Measurements from ENCODE around the gene ORC1. TPM values are rescaled to one million over a fixed set of nuclear protein-coding genes. Genes with fewer than 3 reads are reported as not detected.

The ORC1 gene
- total and polyA plus RNA-seq, 2 of the 8 experiments (the other 6 are each of a cell fraction or from before 2014, with no cell fraction given), result 36.9 to 49.0 TPM

- peak overlapping the region; percentile 97 for H3K27ac ChIP-seq (ENCODE audit: low read depth, low read length)
- peak overlapping the region; percentile 95 for H4K5ac ChIP-seq (ENCODE audit: insufficient read length, low read depth, low read length)
- peaks cover 15 to 46% (median 38%) of the 10 kb centered on the region in 4 experiments for H3K36me3 ChIP-seq (ENCODE audit: control insufficient read depth in 2 of 4, insufficient read depth in 4 of 4, low read length in 3 of 4)
- H3K79me2 ChIP-seq (ENCODE audit: control insufficient read depth in 1 of 2, insufficient read depth in 2 of 2, low read length in 2 of 2), result peaks cover 5 to 71% of the 10 kb centered on the region in 2 experiments; a peak in 3 of 4 replicates
- ChIA-PET CTCF (ENCODE audit: partially characterized antibody) (interaction anchor here (0.9 to 1.8 kb wide), 5 partner anchors 12 to 282 kb away, joined by 3 to 5 read pairs (median 4); no protein-coding TSS in a partner anchor), POLR2A (ENCODE audit: partially characterized antibody) (interaction anchor here (0.6 to 9.8 kb wide), 44 partner anchors 8 to 573 kb away, joined by 3 to 82 read pairs (median 4); partner anchors contain the start of genes BTF3L4, CC2D1B, KTI12 and SHISAL2A)
- H2BK5ac ChIP-seq (ENCODE audit: low read depth, low read length), result peak overlapping the region; percentile 96
- peaks cover 5% of the 10 kb centered on the region; the same call in 1 of the 2 replicates for H3K23me2 ChIP-seq (ENCODE audit: low read depth, low read length)
- no peaks in the 10 kb centered on the region for H3K9me3 ChIP-seq (ENCODE audit: insufficient read depth in 2 of 2, low read depth in 1 of 2, low read length in 1 of 2)
- 0 out of 2 replicates have a peak, but pooled peaks cover 2% of the 10 kb centered on the region for H3K79me1 ChIP-seq (ENCODE audit: low read depth, low read length)
- H4K8ac ChIP-seq (ENCODE audit: extremely low read depth, insufficient read depth, low read length), result peak overlapping the region; percentile 99; the same call in 1 of the 2 replicates
- H3K9ac ChIP-seq (replicated peaks in 1 of 4; ENCODE audit: extremely low read depth in 1 of 4, low read depth in 3 of 4, low read length in 3 of 4), result peak overlapping the region; percentile 80 to 98 (median 96)
- no peak overlapping the region for H3K4ac ChIP-seq (replicated peaks; ENCODE audit: insufficient read length, low read depth, low read length)
- no peaks in the 10 kb centered on the region for H3K27me3 ChIP-seq (replicated peaks in 1 of 4; ENCODE audit: control insufficient read depth in 3 of 4, extremely low read depth in 1 of 4, insufficient read depth in 3 of 4, low read length in 3 of 4)
- H3K4me1 ChIP-seq (replicated peaks in 1 of 4; ENCODE audit: control insufficient read depth in 3 of 4, insufficient read depth in 4 of 4, low read length in 3 of 4), result peaks cover 0 to 7% (median 0%) of the 10 kb centered on the region in 4 experiments; a peak in 1 of 7 replicates
- FAIRE-seq (peak; percentile 13), DNase-seq (ENCODE audit: low read depth in 1 of 2, low spot score in 2 of 2) (peak in 1 of 2 experiments; percentile 59)
- peak overlapping the region; percentile 89 to 94 (median 91) for H3K4me3 ChIP-seq (ENCODE audit: extremely low read depth in 1 of 4, insufficient read depth in 2 of 4, low read depth in 3 of 4, low read length in 4 of 4)
- no peak overlapping the region for H2BK20ac ChIP-seq (ENCODE audit: low read length)
- no peak overlapping the region for H3K23ac ChIP-seq (ENCODE audit: insufficient read length)
- peak overlapping the region; percentile 75; the same call in 1 of the 2 replicates for H2AFZ ChIP-seq (ENCODE audit: low read length)
- no peak overlapping the region for H3K14ac ChIP-seq (ENCODE audit: insufficient read length)
- peaks cover 5 to 7% of the 10 kb centered on the region in 2 experiments for H4K20me1 ChIP-seq (replicated peaks in 1 of 2; ENCODE audit: control insufficient read depth in 1 of 2, insufficient read depth in 2 of 2, low read length in 2 of 2)
- peak overlapping the region; percentile 11; the same call in 1 of the 2 replicates for H3K18ac ChIP-seq (ENCODE audit: extremely low read depth, low read length)
- peak overlapping the region; percentile 71 to 82 for H3K4me2 ChIP-seq (ENCODE audit: insufficient read depth in 1 of 2, low read depth in 2 of 2, low read length in 2 of 2)
- no peak overlapping the region for H2BK120ac ChIP-seq (replicated peaks; ENCODE audit: low read depth, low read length)
- H2BK12ac ChIP-seq (ENCODE audit: low read depth, low read length), result peak overlapping the region; percentile 10; the same call in 1 of the 2 replicates
- no peak overlapping the region for H4K91ac ChIP-seq (replicated peaks; ENCODE audit: insufficient read length, low read length)
- WGBS, 2 experiments (ENCODE audit: extremely low coverage in 1 of 2, insufficient coverage in 1 of 2, insufficient read length in 1 of 2, insufficient replicate concordance in 2 of 2, low coverage in 1 of 2, low lambda C conversion rate in 2 of 2, missing lambda C conversion rate in 1 of 2), result 3% methylated on average over 16 of the region's 16 CpGs; no CpG with 5 or more reads in 1 of the 2 experiments
- no peak overlapping the region for H2AK5ac ChIP-seq (ENCODE audit: low read depth, low read length)
- H3K56ac ChIP-seq (replicated peaks; ENCODE audit: insufficient read length, low read depth, low read length), result peak overlapping the region; percentile 88
- no peak overlapping the region for H2BK15ac ChIP-seq (ENCODE audit: low read length)
- TF ChIP-seq NANOG (IDR thresholded peaks at IDR 0.05; ENCODE audit: insufficient read depth, low read depth, low read length, poor library complexity, severe bottlenecking) (no peak), KDM5A (IDR thresholded peaks at IDR 0.05; ENCODE audit: low read length) (no peak), POLR2AphosphoS5 (IDR thresholded peaks at IDR 0.05; ENCODE audit: low read depth, low read length) (peak; percentile 95), SAP30 (IDR thresholded peaks at IDR 0.05; ENCODE audit: insufficient read depth, insufficient replicate concordance, low read length) (peak; percentile 82), FOSL1 (IDR thresholded peaks at IDR 0.05; ENCODE audit: insufficient read depth, low read depth, low read length) (no peak), BCL11A (IDR thresholded peaks at IDR 0.05; ENCODE audit: low read depth in 2 of 2, low read length in 2 of 2) (no peak), RFX5 (IDR thresholded peaks at IDR 0.05; ENCODE audit: borderline replicate concordance, low read depth, low read length) (no peak), TBP (IDR thresholded peaks at IDR 0.05; ENCODE audit: low read depth, low read length) (no peak), POU5F1 (IDR thresholded peaks at IDR 0.05; ENCODE audit: low read depth, low read length) (no peak), RXRA (IDR thresholded peaks at IDR 0.05; ENCODE audit: insufficient read depth, low read depth, low read length) (no peak), MAFK (IDR thresholded peaks at IDR 0.05; ENCODE audit: low read depth, low read length) (peak; percentile 52; the same call in 1 of the 2 replicates), RBBP5 (IDR thresholded peaks at IDR 0.05; ENCODE audit: borderline replicate concordance, low read depth, low read length) (peak; percentile 32; the same call in 1 of the 2 replicates)
Measured at GRCh38 chr1:52403566-52404115, 582 bp downstream of the ORC1 start.
